T-cell (primary cell): ENCODE data around the gene MAL. TPM values are rescaled to one million over a fixed set of nuclear protein-coding genes. Genes with fewer than 3 reads are reported as not detected.

Experiments used
- ATAC-seq, 4 experiments: fragments of 200-7000 bp in 3 of 4; fragments of 150-1000 bp in 1 of 4; cut with Tn5 transposase; replicated peaks in 1 of 4; 1 replicate in 3 of 4; 2 replicates in 1 of 4; pipeline ENCODE4 v1.10.0; 2021; ENCODE audit warnings: moderate library complexity in 3 of 4, mild to moderate bottlenecking in 2 of 4, moderate number of reproducible peaks in 1 of 4
- CTCF ChIA-PET, 2 donors: fragments of 300-600 bp; sonication (Branson Sonifier 250); formaldehyde crosslinking; loops; one replicate each; lab custom pipeline; 2022; ENCODE audit warnings: antibody characterized with exemption in 2 of 2; lab: Charles Lee
- POLR2A ChIA-PET, 2 donors: fragments of 300-600 bp; sonication (Branson Sonifier 250); formaldehyde crosslinking; loops; one replicate each; lab custom pipeline; 2022; ENCODE audit warnings: antibody characterized with exemption in 2 of 2; lab: Charles Lee
- DNase-seq, 35 experiments: peaks; one replicate each; pipeline versions ENCODE4 v3.0.0 to v3.0.0-alpha.2; 2013 to 2023
- H3K27ac ChIP-seq: one replicate; pipeline ENCODE4 v1.5.1; 2013; ENCODE audit warnings: low read length
- H3K27me3 ChIP-seq, 2 experiments: replicated peaks in 1 of 2; 1 replicate in 1 of 2; 2 replicates in 1 of 2; pipeline versions ENCODE4 v1.6.1 to v1.7.0; 2013; ENCODE audit warnings: low read length in 1 of 2, mixed read lengths in 1 of 2; ENCODE audit not compliant: control insufficient read depth in 2 of 2, insufficient read depth in 2 of 2; ENCODE audit errors: extremely low read depth in 1 of 2
- H3K36me3 ChIP-seq, 2 donors: 1 replicate in 1 of 2; 2 replicates in 1 of 2; pipeline versions ENCODE4 v1.6.1 to v1.7.0; 2013; ENCODE audit warnings: low read length in 1 of 2; ENCODE audit not compliant: control insufficient read depth in 2 of 2, insufficient read depth in 1 of 2; ENCODE audit errors: extremely low read depth in 1 of 2
- H3K4me1 ChIP-seq, 2 experiments: 1 replicate in 1 of 2; 2 replicates in 1 of 2; pipeline versions ENCODE4 v1.6.1 to v1.7.0; 2013; ENCODE audit warnings: low read length in 2 of 2, mixed read lengths in 1 of 2; ENCODE audit not compliant: insufficient read depth in 2 of 2, control insufficient read depth in 1 of 2; ENCODE audit errors: extremely low read depth in 1 of 2
- H3K4me3 ChIP-seq, 2 donors: 1 replicate in 1 of 2; 2 replicates in 1 of 2; pipeline versions ENCODE4 v1.5.1 to v1.7.0; 2013; ENCODE audit warnings: mild to moderate bottlenecking in 2 of 2, low read length in 1 of 2, moderate library complexity in 1 of 2; ENCODE audit not compliant: control insufficient read depth in 1 of 2; ENCODE audit errors: extremely low read depth in 1 of 2
- H3K9me3 ChIP-seq: 2 replicates; pipeline ENCODE4 v1.7.0; 2013
- H3K27ac Mint-ChIP-seq, 2 donors: one replicate each; pipeline ENCODE4 v1.8.0; 2020 to 2021; ENCODE audit warnings: mild to moderate bottlenecking in 2 of 2, mixed read lengths in 2 of 2
- H3K27me3 Mint-ChIP-seq, 2 donors: one replicate each; pipeline ENCODE4 v1.8.0; 2021 to 2022; ENCODE audit warnings: mixed read lengths in 2 of 2
- H3K36me3 Mint-ChIP-seq: one replicate; pipeline ENCODE4 v1.8.0; 2021; ENCODE audit warnings: mixed read lengths
- H3K4me1 Mint-ChIP-seq, 3 donors: one replicate each; pipeline ENCODE4 v1.8.0; 2020 to 2022; ENCODE audit warnings: mixed read lengths in 3 of 3, mild to moderate bottlenecking in 1 of 3
- H3K4me3 Mint-ChIP-seq, 3 donors: one replicate each; pipeline ENCODE4 v1.8.0; 2020 to 2022; ENCODE audit warnings: mild to moderate bottlenecking in 3 of 3, mixed read lengths in 3 of 3, moderate library complexity in 3 of 3
- H3K9me3 Mint-ChIP-seq, 3 donors: one replicate each; pipeline ENCODE4 v1.8.0; 2020 to 2022; ENCODE audit warnings: mixed read lengths in 3 of 3
- WGBS: methylation state at CpG from one replicate; pipeline ENCODE4 v1.1.5; 2013; ENCODE audit warnings: missing lambda C conversion rate; ENCODE audit not compliant: insufficient coverage; 5-methylcytosine and 5-hydroxymethylcytosine counted together
- total RNA-seq, 35 experiments: library from RNA in 6 of 35; stranded (reverse) in 6 of 35; fragments of 120-200 nt in 1 of 35; gene quantifications; one replicate each; pipeline versions ENCODE4 v1.2.1 to v1.2.4 and lab custom pipeline; 2013 to 2026

The MAL gene
- total RNA-seq, 5 donors from 2014 or later (not counting 1 experiment from before 2014, with no cell fraction given) = 129 to 179 (median 150) TPM

DNA sequence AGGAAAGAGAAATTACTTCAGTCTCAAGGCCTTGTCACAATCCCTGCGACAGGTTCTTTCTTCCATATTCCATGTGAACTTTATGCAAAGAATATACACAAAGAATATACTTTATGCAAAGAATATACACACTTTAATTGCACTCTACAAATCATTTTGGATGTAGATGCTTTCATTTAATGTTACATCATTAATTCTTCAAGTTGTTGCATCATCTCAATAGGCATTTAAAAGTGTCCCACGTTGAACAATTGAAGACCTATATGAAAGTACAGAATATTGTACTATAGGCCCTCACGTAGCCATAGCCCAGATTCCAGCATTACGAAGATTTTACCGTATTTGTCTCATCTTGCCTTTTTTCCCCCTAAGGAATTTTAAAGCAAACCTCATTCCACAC lies 33.1 kb upstream of the MAL start:
- Mint-ChIP-seq H3K36me3 (no peaks in the 10 kb centered on the region), H3K27ac (no peak overlapping the region), H3K9me3 (no peaks in the 10 kb centered on the region), H3K4me3 (no peak overlapping the region), H3K27me3 (peaks cover 9 to 18% of the 10 kb centered on the region in 2 donors), H3K4me1 (no peaks in the 10 kb centered on the region)
- no peaks in the 10 kb centered on the region for H3K36me3 ChIP-seq
- DNase-seq (no peak), ATAC-seq (no peak)
- H3K27me3 ChIP-seq = peaks cover 0 to 34% of the 10 kb centered on the region in 2 experiments
- 96% methylated on average over 3 of the region's 5 CpGs for WGBS
- H3K9me3 ChIP-seq = no peaks in the 10 kb centered on the region
- ChIA-PET CTCF (no interaction called here), POLR2A (no interaction called here)
- H3K27ac ChIP-seq = no peak overlapping the region
- H3K4me3 ChIP-seq = no peak overlapping the region
- no peaks in the 10 kb centered on the region for H3K4me1 ChIP-seq

DNA sequence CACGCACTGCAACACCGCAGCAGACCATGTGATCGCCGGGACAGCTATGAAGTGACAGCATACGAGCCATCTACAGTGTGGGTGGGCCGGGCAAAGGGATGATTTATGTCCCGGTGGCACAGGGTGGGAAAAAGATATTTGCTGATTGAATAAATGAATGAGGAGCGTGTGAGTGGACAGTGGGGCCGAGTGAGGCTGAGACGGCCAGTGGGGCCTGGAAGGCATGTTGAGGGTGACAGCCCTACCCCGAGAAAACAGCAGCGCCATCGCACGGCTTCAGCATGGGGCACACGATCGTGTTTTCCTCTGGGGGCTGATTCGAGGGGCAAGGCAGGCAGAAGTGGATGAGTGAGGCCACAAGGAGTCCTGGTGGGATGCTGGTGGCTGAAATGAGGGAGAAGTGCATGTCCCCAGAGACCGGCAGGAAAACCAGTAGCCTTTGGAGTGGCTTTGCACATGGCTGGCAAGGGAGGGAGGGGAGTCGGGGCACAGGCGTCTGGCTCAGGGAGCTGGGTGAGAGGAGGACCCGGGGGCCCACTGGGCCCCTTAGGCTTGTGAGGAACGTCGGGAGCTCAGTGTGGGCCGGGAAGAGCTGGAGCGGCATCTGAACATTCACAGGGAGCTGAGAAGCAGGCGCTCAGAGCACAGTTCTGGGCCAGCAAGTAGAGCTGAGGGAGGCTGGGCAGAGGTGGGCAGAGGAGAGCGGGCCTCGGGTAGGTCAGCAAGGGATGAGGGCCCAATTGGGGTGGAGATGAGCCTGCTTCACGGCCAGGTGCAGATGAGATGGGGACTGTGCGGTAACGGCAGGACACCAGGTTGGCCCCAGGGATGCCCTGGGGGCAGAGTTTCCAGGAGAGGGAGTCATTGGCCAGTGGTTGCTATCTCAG lies 32.1 kb upstream of the MAL start:
- 81% methylated on average over 30 of the region's 31 CpGs for WGBS
- Mint-ChIP-seq H3K27me3 (peaks cover 14 to 24% of the 10 kb centered on the region in 2 donors), H3K4me3 (no peak overlapping the region), H3K4me1 (peaks cover 0 to 2% (median 0%) of the 10 kb centered on the region in 3 donors), H3K36me3 (no peaks in the 10 kb centered on the region), H3K27ac (no peak overlapping the region), H3K9me3 (no peaks in the 10 kb centered on the region)
- ATAC-seq (no peak), DNase-seq (no peak)
- H3K27me3 ChIP-seq = peaks cover 0 to 35% of the 10 kb centered on the region in 2 experiments
- peaks cover 0 to 2% of the 10 kb centered on the region in 2 experiments for H3K4me1 ChIP-seq
- H3K4me3 ChIP-seq = no peak overlapping the region
- no peak overlapping the region for H3K27ac ChIP-seq
- ChIA-PET CTCF (no interaction called here), POLR2A (no interaction called here)
- no peaks in the 10 kb centered on the region for H3K36me3 ChIP-seq
- H3K9me3 ChIP-seq = no peaks in the 10 kb centered on the region

DNA sequence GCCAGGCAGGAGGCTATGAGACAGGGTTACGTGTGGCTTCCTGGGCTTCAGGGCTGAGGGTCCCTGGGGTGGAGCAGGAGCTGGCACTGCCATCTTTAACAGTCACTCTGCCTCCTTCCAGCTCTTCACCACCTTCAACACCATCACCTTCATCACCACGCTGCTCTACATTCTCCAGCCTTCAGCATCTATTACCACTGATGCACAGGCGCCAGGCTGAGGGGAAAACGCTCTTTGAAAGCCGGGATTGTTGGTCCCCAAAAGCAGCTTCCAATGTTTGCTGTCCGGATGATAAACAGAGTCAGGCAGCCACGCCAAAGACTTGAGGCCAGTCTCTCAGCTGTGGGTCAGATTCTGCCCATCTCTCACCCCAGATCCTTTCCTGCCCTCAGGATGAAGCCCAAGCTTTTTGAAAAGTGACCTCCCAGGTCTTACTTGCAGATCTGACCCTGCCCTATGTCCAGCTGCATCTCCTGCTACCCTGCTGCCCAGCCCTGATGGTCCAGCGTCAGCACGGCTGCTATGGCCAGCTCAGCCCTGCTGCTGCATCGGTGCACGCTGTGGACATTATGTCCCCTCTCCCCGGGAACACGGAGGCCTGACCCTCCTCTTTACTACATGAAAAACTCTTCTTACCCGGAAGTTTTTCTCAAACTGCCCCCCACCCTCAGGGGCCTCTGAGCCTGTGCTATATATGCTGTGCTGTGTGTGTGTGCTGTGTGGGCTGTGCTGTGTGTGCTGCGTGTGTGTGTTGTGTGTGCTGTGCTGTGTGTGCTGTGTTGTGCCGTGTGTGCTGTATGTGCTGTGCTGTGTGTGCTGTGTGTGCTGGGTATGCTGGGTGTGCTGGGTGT lies 31.2 kb upstream of the MAL start:
- H3K9me3 Mint-ChIP-seq = no peaks in the 10 kb centered on the region
- ChIA-PET CTCF (interaction anchor here in 1 of 2 donors (0.6 kb wide), 1 partner anchor 122 kb away, joined by 7 read pairs; no protein-coding TSS in a partner anchor), POLR2A (no interaction called here)
- WGBS = 84% methylated on average over 14 of the region's 16 CpGs
- Histone ChIP-seq H3K4me3 (no peak overlapping the region), H3K4me1 (peaks cover 0 to 6% of the 10 kb centered on the region in 2 experiments), H3K27ac (no peak overlapping the region), H3K9me3 (no peaks in the 10 kb centered on the region), H3K36me3 (no peaks in the 10 kb centered on the region), H3K27me3 (peaks cover 0 to 43% of the 10 kb centered on the region in 2 experiments)
- H3K27ac Mint-ChIP-seq = no peak overlapping the region
- H3K27me3 Mint-ChIP-seq = peaks cover 14 to 32% of the 10 kb centered on the region in 2 donors
- peaks cover 0 to 2% (median 0%) of the 10 kb centered on the region in 3 donors for H3K4me1 Mint-ChIP-seq
- ATAC-seq (no peak), DNase-seq (no peak)
- no peaks in the 10 kb centered on the region for H3K36me3 Mint-ChIP-seq
- H3K4me3 Mint-ChIP-seq = no peak overlapping the region

DNA sequence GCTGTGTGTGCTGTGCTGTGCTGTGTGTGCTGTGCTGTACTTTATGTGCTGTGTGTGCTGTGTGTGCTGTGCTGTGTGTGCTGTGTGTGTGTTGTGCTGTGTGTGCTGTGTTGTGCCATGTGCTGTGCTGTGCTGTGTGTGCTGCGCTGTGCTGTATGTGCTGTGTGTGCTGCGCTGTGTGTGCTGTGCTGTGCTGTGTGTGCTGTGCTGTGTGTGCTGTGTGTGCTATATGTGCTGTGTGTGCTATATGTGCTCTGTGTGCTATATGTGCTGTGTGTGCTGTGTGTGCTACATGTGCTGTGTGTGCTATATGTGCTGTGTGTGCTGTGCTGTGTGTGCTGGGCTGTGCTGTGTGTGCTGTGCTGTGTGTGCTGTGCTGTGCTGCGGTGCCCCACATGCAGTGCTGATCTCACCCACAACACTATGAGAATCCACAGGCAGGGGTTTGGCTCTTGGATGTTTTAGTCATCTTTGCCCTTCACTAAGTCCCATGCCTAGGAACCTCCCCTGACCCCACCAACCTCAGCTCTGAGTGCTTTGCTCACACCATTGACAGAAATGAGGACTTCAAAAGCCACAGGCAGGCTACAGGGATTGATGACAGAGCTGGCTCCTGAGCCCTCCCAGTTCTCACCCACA lies 30.5 kb upstream of the MAL start:
- DNase-seq = no peak
- H3K9me3 Mint-ChIP-seq = no peaks in the 10 kb centered on the region
- H3K27me3 Mint-ChIP-seq = peaks cover 14 to 35% of the 10 kb centered on the region in 2 donors
- H3K4me3 ChIP-seq = no peak overlapping the region
- POLR2A ChIA-PET = no interaction called here
- WGBS = 83% methylated on average over 2 of the region's 3 CpGs
- H3K27ac Mint-ChIP-seq = no peak overlapping the region
- peaks cover 0 to 2% (median 0%) of the 10 kb centered on the region in 3 donors for H3K4me1 Mint-ChIP-seq
- no peaks in the 10 kb centered on the region for H3K9me3 ChIP-seq
- H3K4me3 Mint-ChIP-seq = no peak overlapping the region
- no peak for ATAC-seq
- H3K4me1 ChIP-seq = peaks cover 0 to 6% of the 10 kb centered on the region in 2 experiments
- CTCF ChIA-PET = no interaction called here
- no peaks in the 10 kb centered on the region for H3K36me3 ChIP-seq
- H3K36me3 Mint-ChIP-seq = no peaks in the 10 kb centered on the region
- H3K27me3 ChIP-seq = peaks cover 0 to 49% of the 10 kb centered on the region in 2 experiments
- H3K27ac ChIP-seq = no peak overlapping the region

DNA sequence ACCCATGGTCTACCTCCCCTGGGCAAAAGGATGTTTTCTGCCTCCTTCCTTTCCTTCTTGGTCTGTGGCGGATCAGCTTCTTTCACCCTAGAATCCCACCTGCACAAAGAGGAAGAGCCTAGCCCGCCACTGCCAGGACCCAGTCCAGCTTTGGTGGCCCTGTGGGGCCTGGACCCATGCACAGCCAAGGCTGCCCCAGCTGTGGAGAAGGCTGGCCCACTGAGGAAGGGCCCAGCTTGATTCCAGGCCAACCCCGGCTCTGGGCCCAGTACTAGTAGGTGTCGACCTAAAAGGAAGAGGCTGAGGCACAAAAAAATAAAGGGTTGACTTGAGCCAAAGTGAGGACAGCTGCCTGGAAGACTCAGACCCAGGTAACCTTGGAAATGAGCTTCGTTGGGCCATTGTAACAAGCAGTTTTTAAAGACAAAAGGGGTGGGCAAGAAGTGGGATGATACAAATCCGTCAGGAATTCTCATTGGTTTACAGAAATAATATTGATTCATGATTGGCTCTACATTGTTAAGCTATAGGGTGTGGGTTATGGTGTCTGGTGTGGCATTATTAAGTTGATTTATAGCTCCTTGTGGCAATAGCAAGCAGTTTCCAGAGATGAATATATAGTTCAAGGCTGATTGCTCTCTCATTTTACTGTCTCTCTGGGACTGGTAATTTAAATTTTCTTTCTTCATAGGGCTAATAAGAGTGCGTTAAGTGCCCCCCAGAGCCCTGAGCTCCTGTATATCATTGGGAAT lies 29.8 kb upstream of the MAL start:
- WGBS = 58% methylated on average over 3 of the region's 7 CpGs
- DNase-seq (no peak), ATAC-seq (no peak)
- Histone ChIP-seq H3K27me3 (peaks cover 0 to 49% of the 10 kb centered on the region in 2 experiments), H3K4me1 (peaks cover 0 to 6% of the 10 kb centered on the region in 2 experiments), H3K27ac (no peak overlapping the region), H3K4me3 (no peak overlapping the region), H3K36me3 (no peaks in the 10 kb centered on the region), H3K9me3 (no peaks in the 10 kb centered on the region)
- Mint-ChIP-seq H3K27me3 (peaks cover 14 to 35% of the 10 kb centered on the region in 2 donors), H3K9me3 (no peaks in the 10 kb centered on the region), H3K4me1 (peaks cover 0 to 2% (median 0%) of the 10 kb centered on the region in 3 donors), H3K27ac (no peak overlapping the region), H3K36me3 (no peaks in the 10 kb centered on the region), H3K4me3 (no peak overlapping the region)
- ChIA-PET POLR2A (no interaction called here), CTCF (no interaction called here)
